ENCODE data around the gene JAKMIP2. TPM values are rescaled to one million over a fixed set of nuclear protein-coding genes. Genes with fewer than 3 reads are reported as not detected.
"Not testable (repeated sequence)": the region's sequence is repeated elsewhere in the genome, so short reads cannot be mapped to it uniquely, and the experiment has no call there.

Gene JAKMIP2
- total and polyA plus RNA-seq, 2 experiments from 2014 or later = 0.23 TPM; not detected in 1

DNA sequence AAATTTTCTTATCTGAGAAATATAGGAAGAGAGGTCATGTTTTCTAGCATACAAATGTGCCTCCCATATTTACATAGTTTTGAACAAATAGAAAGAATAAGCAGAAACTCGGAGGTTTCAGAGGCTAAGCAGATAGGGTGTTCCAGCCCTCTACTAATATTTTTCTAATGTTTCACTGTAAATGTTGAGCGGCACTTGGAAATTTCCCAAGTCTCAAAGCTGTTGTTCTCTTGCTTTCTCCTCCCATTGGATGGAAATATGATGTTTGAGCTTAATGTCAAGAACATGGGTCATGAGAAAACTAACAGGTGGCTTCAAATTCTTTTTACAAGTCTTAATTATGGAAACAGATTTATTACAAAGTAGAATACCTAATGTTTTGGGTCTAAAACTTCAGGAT lies 43.8 kb upstream of the JAKMIP2 start:
- no peak overlapping the region for H3K4me3 ChIP-seq
- in situ Hi-C loops (cut with MboI) = loop anchor here (10.0 kb wide), 1 partner anchor 202 kb away; no protein-coding TSS in a partner anchor
- no peaks in the 10 kb centered on the region for H3K9me3 ChIP-seq (ENCODE audit: low read depth)
- no peak overlapping the region for H3K9ac ChIP-seq
- no peak overlapping the region for H2AFZ ChIP-seq
- no peaks in the 10 kb centered on the region for H4K20me1 ChIP-seq (ENCODE audit: insufficient read depth)
- no peaks in the 10 kb centered on the region for H3K9me2 ChIP-seq (ENCODE audit: insufficient read depth)
- H3K4me1 ChIP-seq (ENCODE audit: insufficient read depth) = no peaks in the 10 kb centered on the region
- no peaks in the 10 kb centered on the region for H3F3A ChIP-seq (ENCODE audit: insufficient read depth)
- no peak overlapping the region for H3K4me2 ChIP-seq (ENCODE audit: unreplicated experiment)
- peaks cover 33% of the 10 kb centered on the region for H3K27me3 ChIP-seq (replicated peaks; ENCODE audit: insufficient read depth)
- no peaks in the 10 kb centered on the region for H3K79me2 ChIP-seq (ENCODE audit: insufficient read depth)
- H3K36me3 ChIP-seq (ENCODE audit: low read depth) = no peaks in the 10 kb centered on the region
- WGBS, 2 experiments (ENCODE audit: low coverage in 1 of 2, low lambda C conversion rate in 2 of 2, missing lambda C conversion rate in 2 of 2) = 23 to 37% methylated on average over 2 of the region's 2 CpGs
- H3K27ac ChIP-seq = no peak overlapping the region
- no peak for TF ChIP-seq EZH2phosphoT487 (IDR thresholded peaks at IDR 0.05; ENCODE audit: insufficient read depth, low read depth)
- TF ChIP-seq EZH2 (IDR thresholded peaks at IDR 0.05; ENCODE audit: insufficient read depth, poor library complexity, severe bottlenecking) = no peak
- DNase-seq = no peak

- in situ Hi-C loops (cut with MboI) = loop anchor here (10.0 kb wide), 1 partner anchor 198 kb away; no protein-coding TSS in a partner anchor
- no peaks in the 10 kb centered on the region for H3K4me1 ChIP-seq (ENCODE audit: insufficient read depth)
- no peak overlapping the region for H3K27ac ChIP-seq
- DNase-seq = peak; percentile 70
- no peak overlapping the region for H3K4me3 ChIP-seq
- WGBS, 2 experiments (ENCODE audit: low coverage in 1 of 2, low lambda C conversion rate in 2 of 2, missing lambda C conversion rate in 2 of 2) = 2 to 6% methylated on average over 4 of the region's 4 CpGs
- H3K9me2 ChIP-seq (ENCODE audit: insufficient read depth) = no peaks in the 10 kb centered on the region
- H3F3A ChIP-seq (ENCODE audit: insufficient read depth) = no peaks in the 10 kb centered on the region
- no peak overlapping the region for H2AFZ ChIP-seq
- H3K79me2 ChIP-seq (ENCODE audit: insufficient read depth) = no peaks in the 10 kb centered on the region
- TF ChIP-seq EZH2 (IDR thresholded peaks at IDR 0.05; ENCODE audit: insufficient read depth, poor library complexity, severe bottlenecking) (no peak), EZH2phosphoT487 (IDR thresholded peaks at IDR 0.05; ENCODE audit: insufficient read depth, low read depth) (no peak)
- no peaks in the 10 kb centered on the region for H4K20me1 ChIP-seq (ENCODE audit: insufficient read depth)
- no peak overlapping the region for H3K9ac ChIP-seq
- H3K27me3 ChIP-seq (replicated peaks; ENCODE audit: insufficient read depth) = peaks cover 34% of the 10 kb centered on the region
- H3K4me2 ChIP-seq (ENCODE audit: unreplicated experiment) = no peak overlapping the region
- H3K36me3 ChIP-seq (ENCODE audit: low read depth) = no peaks in the 10 kb centered on the region
- no peaks in the 10 kb centered on the region for H3K9me3 ChIP-seq (ENCODE audit: low read depth)
Measured at GRCh38 chr5:147822686-147823491, 40.4 kb upstream of the JAKMIP2 start.

- not testable (repeated sequence) for H3K4me3 ChIP-seq; H3K9ac ChIP-seq; H3K36me3 ChIP-seq (ENCODE audit: low read depth); H3K27ac ChIP-seq; H2AFZ ChIP-seq; H3K79me2 ChIP-seq (ENCODE audit: insufficient read depth); H3K9me3 ChIP-seq (ENCODE audit: low read depth); H3F3A ChIP-seq (ENCODE audit: insufficient read depth); DNase-seq; H3K4me1 ChIP-seq (ENCODE audit: insufficient read depth); H4K20me1 ChIP-seq (ENCODE audit: insufficient read depth); H3K9me2 ChIP-seq (ENCODE audit: insufficient read depth); H3K4me2 ChIP-seq (ENCODE audit: unreplicated experiment)
- in situ Hi-C loops (cut with MboI) = loop anchor here (10.0 kb wide), 1 partner anchor 197 kb away; no protein-coding TSS in a partner anchor
- WGBS, 2 experiments (ENCODE audit: low coverage in 1 of 2, low lambda C conversion rate in 2 of 2, missing lambda C conversion rate in 2 of 2) = 39 to 44% methylated on average over 3 of the region's 3 CpGs
- H3K27me3 ChIP-seq (replicated peaks; ENCODE audit: insufficient read depth) = peaks cover 32% of the 10 kb centered on the region
Measured at GRCh38 chr5:147822222-147822621, 39.7 kb upstream of the JAKMIP2 start.

DNA sequence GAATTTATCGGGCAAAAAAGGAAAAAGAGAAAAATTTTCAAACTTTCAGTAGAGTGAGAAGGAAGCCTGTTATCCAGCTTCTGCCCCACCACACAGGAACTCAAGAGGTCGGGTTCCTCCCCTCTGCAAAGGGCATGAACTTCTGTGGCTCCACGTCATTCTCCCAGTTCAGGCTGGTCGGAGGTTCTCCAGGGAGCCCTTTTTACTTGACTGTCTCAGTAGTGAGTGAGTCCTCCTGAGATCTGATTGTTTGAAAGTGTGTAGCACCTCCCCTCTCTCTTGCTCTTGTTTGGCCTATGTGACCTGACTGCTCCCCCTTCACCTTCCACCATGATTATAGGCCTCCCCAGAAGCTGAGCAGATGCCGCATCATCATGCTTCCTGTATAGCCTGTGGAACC lies 39.2 kb upstream of the JAKMIP2 start:
- no peaks in the 10 kb centered on the region for H3K36me3 ChIP-seq (ENCODE audit: low read depth)
- H3K4me1 ChIP-seq (ENCODE audit: insufficient read depth) = no peaks in the 10 kb centered on the region
- TF ChIP-seq EZH2 (IDR thresholded peaks at IDR 0.05; ENCODE audit: insufficient read depth, poor library complexity, severe bottlenecking) (no peak), EZH2phosphoT487 (IDR thresholded peaks at IDR 0.05; ENCODE audit: insufficient read depth, low read depth) (no peak)
- no peaks in the 10 kb centered on the region for H3K9me3 ChIP-seq (ENCODE audit: low read depth)
- WGBS, 2 experiments (ENCODE audit: low coverage in 1 of 2, low lambda C conversion rate in 2 of 2, missing lambda C conversion rate in 2 of 2) = 45 to 46% methylated on average over 5 of the region's 5 CpGs
- H2AFZ ChIP-seq = no peak overlapping the region
- no peaks in the 10 kb centered on the region for H4K20me1 ChIP-seq (ENCODE audit: insufficient read depth)
- H3K9ac ChIP-seq = no peak overlapping the region
- H3K27me3 ChIP-seq (replicated peaks; ENCODE audit: insufficient read depth) = peaks cover 28% of the 10 kb centered on the region
- H3K9me2 ChIP-seq (ENCODE audit: insufficient read depth) = no peaks in the 10 kb centered on the region
- H3K27ac ChIP-seq = no peak overlapping the region
- H3K79me2 ChIP-seq (ENCODE audit: insufficient read depth) = no peaks in the 10 kb centered on the region
- in situ Hi-C loops (cut with MboI) = loop anchor here (10.0 kb wide), 1 partner anchor 197 kb away; no protein-coding TSS in a partner anchor
- no peaks in the 10 kb centered on the region for H3F3A ChIP-seq (ENCODE audit: insufficient read depth)
- H3K4me3 ChIP-seq = no peak overlapping the region
- H3K4me2 ChIP-seq (ENCODE audit: unreplicated experiment) = no peak overlapping the region
- no peak for DNase-seq

All from GM23248 (cell line).